ENCODE data around the gene FAM217B. TPM values are rescaled to one million over a fixed set of nuclear protein-coding genes. Genes with fewer than 3 reads are reported as not detected.

The FAM217B gene
- total RNA-seq, 1 experiment from 2014 or later, result 7.2 TPM

DNA sequence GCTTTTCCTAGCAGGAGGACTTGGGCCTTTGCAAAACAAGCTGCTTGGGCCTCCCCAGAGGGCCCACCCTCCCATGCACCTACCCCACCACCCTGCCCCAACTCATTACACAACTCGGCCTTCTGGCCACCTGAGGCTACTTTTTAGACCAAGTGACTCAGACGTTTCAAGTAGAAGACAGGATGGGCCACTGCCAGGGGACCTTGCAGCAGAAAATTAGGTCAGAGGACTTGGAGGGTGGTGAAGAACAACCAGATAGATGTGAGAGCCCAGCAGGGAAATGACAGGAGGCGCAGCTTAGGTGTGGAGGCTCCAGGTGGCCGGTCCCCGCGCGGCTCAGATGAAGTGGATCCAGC, 1.5 kb upstream of the FAM217B start:
- DNase-seq, result peak; percentile 73
- H3K27ac ChIP-seq (ENCODE audit: low read length), result peak overlapping the region; percentile 18; the same call in 1 of the 2 replicates
- peaks cover 6% of the 10 kb centered on the region; the same call in 1 of the 2 replicates for H4K20me1 ChIP-seq (ENCODE audit: low read length)
- H3K27me3 ChIP-seq (ENCODE audit: low read length), result no peaks in the 10 kb centered on the region
- H3K36me3 ChIP-seq (ENCODE audit: low read depth, low read length), result peaks cover 9% of the 10 kb centered on the region; the same call in 1 of the 2 replicates
- peak overlapping the region; percentile 96 for H3K4me2 ChIP-seq (ENCODE audit: low read length)
- H3K4me1 ChIP-seq (ENCODE audit: insufficient read depth, low read length), result peaks cover 36% of the 10 kb centered on the region
- CTCF ChIA-PET, result interaction anchor here (0.5 to 1.4 kb wide), 2 partner anchors 13 to 155 kb away, joined by 3 to 4 read pairs; no protein-coding TSS in a partner anchor
- ATAC-seq, result peak; percentile 0; the same call in 1 of the 2 replicates
- no peak for TF ChIP-seq EZH2phosphoT487 (IDR thresholded peaks at IDR 0.05; ENCODE audit: borderline replicate concordance, low read length)
- TF ChIP-seq, protein P1, sequence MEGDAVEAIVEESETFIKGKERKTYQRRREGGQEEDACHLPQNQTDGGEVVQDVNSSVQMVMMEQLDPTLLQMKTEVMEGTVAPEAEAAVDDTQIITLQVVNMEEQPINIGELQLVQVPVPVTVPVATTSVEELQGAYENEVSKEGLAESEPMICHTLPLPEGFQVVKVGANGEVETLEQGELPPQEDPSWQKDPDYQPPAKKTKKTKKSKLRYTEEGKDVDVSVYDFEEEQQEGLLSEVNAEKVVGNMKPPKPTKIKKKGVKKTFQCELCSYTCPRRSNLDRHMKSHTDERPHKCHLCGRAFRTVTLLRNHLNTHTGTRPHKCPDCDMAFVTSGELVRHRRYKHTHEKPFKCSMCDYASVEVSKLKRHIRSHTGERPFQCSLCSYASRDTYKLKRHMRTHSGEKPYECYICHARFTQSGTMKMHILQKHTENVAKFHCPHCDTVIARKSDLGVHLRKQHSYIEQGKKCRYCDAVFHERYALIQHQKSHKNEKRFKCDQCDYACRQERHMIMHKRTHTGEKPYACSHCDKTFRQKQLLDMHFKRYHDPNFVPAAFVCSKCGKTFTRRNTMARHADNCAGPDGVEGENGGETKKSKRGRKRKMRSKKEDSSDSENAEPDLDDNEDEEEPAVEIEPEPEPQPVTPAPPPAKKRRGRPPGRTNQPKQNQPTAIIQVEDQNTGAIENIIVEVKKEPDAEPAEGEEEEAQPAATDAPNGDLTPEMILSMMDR (conservative IDR thresholded peaks at IDR 0.05; ENCODE audit: low read depth, low read length), result no peak
- no peak for TF ChIP-seq EZH2 (IDR thresholded peaks at IDR 0.05; ENCODE audit: low read length, unreplicated experiment)
- H3K9ac ChIP-seq (ENCODE audit: low read length), result no peak overlapping the region
- peak overlapping the region; percentile 72 for H3K4me3 ChIP-seq (ENCODE audit: low read length)
- no TSS peak for BruUV-seq (replicated peaks)
- H3F3A ChIP-seq (ENCODE audit: low read length, unreplicated experiment), result no peaks in the 10 kb centered on the region
- H2AFZ ChIP-seq (ENCODE audit: low read length), result no peak overlapping the region
- no peaks in the 10 kb centered on the region for H3K9me2 ChIP-seq (replicated peaks; ENCODE audit: low read length)
- intact Hi-C loops (cut with micrococcal nuclease), result no loop called here
- H3K9me3 ChIP-seq (ENCODE audit: low read length), result no peaks in the 10 kb centered on the region
- H3K79me2 ChIP-seq (ENCODE audit: low read length), result peaks cover 51% of the 10 kb centered on the region
- POLR2A ChIA-PET (ENCODE audit: unreplicated experiment), result no interaction called here

DNA sequence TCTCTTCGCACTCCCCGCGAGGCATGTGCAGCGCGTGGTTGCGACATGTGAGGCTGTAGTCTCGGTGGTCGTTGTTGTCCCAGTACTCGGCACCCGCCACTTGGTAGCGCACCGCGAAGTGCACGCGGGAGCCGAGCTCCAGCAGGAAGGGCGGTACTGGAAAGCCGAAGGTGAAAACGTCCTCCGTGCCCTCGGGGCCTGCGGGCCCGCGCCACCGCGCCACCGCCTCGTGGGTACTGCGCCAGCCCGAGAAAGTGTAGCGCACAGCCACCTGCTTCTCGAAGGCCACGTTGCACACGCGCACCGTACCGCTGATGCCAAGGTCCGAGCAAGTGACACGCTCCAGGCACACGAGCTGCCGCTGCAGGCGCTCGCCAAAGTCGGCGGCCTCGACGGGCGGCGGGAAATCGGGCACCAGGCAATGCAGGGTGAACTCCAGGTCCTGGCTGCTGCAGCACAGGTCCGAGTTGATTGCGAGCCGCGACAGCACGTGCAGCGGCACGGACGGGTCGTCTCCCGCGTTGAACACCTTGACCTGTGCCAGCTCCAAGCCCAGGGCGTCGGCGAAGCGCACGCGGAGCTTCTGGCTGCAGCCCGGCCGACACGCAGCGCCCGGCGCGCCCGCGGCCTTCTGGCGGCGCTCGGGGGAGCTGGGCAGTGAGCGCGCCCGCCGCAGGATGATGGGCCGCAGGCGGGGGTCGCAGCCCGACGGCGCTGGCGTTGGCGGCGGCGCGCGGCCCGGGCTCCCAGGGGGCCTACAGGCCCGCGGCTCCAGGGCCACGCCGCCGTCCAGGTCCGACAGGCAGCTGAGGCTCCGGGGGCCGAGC, 924 bp upstream of the FAM217B start:
- POLR2A ChIA-PET (ENCODE audit: unreplicated experiment), result interaction anchor here (0.6 kb wide), 1 partner anchor 90 kb away, joined by 4 read pairs; no protein-coding TSS in a partner anchor
- Histone ChIP-seq H3K9me3 (ENCODE audit: low read length) (no peaks in the 10 kb centered on the region), H3K79me2 (ENCODE audit: low read length) (peaks cover 51% of the 10 kb centered on the region), H4K20me1 (ENCODE audit: low read length) (peaks cover 6% of the 10 kb centered on the region; the same call in 1 of the 2 replicates), H3K9me2 (replicated peaks; ENCODE audit: low read length) (no peaks in the 10 kb centered on the region), H2AFZ (ENCODE audit: low read length) (peak overlapping the region; percentile 92), H3K4me1 (ENCODE audit: insufficient read depth, low read length) (peaks cover 36% of the 10 kb centered on the region), H3F3A (ENCODE audit: low read length, unreplicated experiment) (no peaks in the 10 kb centered on the region), H3K27ac (ENCODE audit: low read length) (peak overlapping the region; percentile 73), H3K9ac (ENCODE audit: low read length) (peak overlapping the region; percentile 80), H3K36me3 (ENCODE audit: low read depth, low read length) (peaks cover 9% of the 10 kb centered on the region; the same call in 1 of the 2 replicates), H3K27me3 (ENCODE audit: low read length) (no peaks in the 10 kb centered on the region), H3K4me3 (ENCODE audit: low read length) (peak overlapping the region; percentile 72), H3K4me2 (ENCODE audit: low read length) (peak overlapping the region; percentile 96)
- TF ChIP-seq, protein P1 (conservative IDR thresholded peaks at IDR 0.05; ENCODE audit: low read depth, low read length), result no peak
- TF ChIP-seq EZH2phosphoT487 (IDR thresholded peaks at IDR 0.05; ENCODE audit: borderline replicate concordance, low read length), result no peak
- TF ChIP-seq EZH2 (IDR thresholded peaks at IDR 0.05; ENCODE audit: low read length, unreplicated experiment), result no peak
- ATAC-seq, result peak; percentile 14
- peak; percentile 21 for DNase-seq
- intact Hi-C loops (cut with micrococcal nuclease), result no loop called here
- CTCF ChIA-PET, result interaction anchor here (0.5 to 1.7 kb wide), 3 partner anchors 13 to 156 kb away, joined by 3 to 10 read pairs (median 3); no protein-coding TSS in a partner anchor
- no TSS peak for BruUV-seq (replicated peaks)

Measured in PC-3 (cell line).